ENCODE results near the gene PLEKHF1.
"Not testable (repeated sequence)": the region's sequence is repeated elsewhere in the genome, so short reads cannot be mapped to it uniquely, and the experiment has no call there.

Gene PLEKHF1, protein sequence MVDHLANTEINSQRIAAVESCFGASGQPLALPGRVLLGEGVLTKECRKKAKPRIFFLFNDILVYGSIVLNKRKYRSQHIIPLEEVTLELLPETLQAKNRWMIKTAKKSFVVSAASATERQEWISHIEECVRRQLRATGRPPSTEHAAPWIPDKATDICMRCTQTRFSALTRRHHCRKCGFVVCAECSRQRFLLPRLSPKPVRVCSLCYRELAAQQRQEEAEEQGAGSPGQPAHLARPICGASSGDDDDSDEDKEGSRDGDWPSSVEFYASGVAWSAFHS

DNA sequence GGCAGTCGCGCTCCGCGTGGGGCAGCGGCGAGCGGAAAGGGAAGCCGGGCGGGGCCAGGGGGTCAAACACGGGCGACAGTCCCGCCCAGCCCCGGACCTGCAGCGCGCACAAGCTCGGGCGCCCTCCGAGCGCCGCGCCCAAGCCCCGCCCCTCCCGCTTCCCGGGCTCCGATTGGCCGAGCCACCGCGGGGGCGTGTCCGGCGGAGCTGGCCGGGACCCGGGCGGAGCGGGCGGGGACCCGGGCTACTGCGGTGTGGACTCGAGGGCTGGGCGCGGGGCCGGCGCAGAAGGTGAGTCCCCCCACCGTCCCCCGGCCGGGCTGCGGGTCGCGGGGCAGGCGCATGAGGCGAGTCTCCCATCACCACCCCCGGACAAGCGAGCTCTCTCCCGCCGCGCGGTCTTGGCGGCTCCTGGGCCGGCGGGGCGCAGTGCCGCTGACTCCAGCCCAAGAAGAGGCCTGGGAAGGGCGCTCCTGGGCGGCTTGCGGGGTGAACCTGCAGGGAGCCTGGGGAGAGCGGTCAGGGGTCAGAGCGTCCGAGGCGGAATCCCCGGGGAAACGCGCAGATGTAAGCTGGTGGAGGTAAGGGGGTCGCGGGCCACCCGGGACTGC, at the start of gene PLEKHF1:
PLEKHF1 (plus strand) TSS at position 247 of the 611 bp plus-strand sequence. CDS start 8,379 bp downstream, outside the sequence.
- peak; percentile 81 for DNase-seq

DNA sequence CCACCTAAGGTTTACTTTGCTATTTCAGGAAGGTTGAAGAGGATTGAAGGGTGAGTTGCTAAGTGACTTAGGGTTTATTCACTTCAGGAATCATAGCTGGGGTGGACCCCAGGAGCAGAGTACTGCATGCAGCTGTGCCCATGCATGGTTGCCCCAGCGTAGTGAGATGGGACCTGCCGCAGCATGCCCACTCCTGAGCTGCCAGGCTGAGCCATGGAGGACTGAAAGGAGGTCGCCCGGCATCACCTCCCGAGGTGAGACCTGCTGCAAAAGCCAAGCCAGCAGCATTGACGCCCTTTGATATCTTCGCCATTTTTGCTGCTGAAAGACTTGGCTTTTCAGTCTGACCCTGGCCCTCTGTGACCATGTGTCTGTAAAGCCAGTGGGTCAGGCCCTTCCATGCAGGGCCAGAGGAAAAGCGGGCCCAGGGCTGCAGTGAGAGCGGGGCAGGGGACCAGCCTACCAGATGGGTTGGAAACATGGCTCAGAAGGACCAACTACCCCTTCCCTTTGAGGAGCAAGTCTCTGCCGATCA, 49.3 kb upstream of the PLEKHF1 start:
- DNase-seq = no peak

DNA sequence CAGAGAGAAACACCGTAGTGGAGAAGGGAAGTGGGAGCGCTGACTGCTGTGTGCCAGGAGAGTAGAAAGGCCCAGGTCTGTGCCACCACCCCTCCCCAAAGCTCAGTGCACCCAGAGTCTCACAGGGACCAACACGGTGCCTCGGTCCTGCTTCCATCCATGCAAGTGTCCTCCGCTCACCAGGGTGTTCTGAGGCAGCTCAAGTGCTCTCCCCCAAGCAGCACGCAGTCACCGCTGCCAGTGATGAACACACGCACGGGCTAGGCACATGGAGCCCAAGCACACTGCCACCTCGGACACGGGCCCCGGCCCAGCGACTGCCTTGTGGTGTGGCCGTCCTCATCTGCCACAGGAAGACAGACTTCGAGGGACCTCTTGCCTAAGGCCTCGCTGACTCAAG, 48.7 kb upstream of the PLEKHF1 start:
- no peak for DNase-seq

DNA sequence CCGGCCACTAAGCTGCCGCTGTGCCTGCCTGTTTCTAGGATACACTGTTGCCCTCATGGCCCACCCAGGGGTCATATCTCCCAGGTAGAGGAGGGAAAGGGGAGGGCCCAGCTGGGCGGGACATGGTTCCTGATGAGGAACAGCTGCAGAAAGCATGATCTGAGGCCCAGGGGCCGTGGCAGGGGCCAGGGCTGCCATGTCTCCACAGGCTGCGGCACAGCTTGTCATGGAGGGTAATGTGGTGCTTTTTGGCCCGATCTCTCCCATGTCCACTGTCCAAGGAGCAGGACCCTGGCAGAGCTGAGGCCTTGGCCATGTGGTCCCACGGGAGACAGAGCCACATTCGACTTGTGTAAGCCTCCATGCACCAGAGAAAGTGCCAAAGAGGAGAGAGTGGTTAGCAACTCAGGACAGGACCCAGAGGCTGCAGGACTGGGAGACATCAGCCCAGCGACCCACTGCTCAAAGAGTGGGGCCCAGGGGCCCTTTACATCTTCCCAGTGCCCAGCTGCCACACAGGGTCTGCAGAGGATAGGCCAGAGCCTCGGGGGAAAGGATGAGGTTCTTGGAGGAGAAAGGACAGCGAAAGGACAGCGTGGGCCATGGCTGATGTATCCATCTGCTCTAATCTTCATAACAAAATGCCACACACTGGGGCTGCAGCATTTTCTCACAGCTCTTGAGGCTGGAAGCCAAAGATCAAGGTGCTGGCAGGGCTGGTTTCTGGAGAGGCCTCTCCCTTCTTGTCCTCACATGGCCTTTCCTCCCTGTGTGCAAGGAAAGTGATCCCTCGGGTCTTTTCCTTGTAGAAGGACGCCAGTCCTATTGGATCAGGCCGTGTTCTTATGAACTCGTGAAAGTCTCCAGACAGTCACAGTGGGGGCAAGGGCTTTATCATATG, 47.6 kb upstream of the PLEKHF1 start:
- no peak for DNase-seq

DNA sequence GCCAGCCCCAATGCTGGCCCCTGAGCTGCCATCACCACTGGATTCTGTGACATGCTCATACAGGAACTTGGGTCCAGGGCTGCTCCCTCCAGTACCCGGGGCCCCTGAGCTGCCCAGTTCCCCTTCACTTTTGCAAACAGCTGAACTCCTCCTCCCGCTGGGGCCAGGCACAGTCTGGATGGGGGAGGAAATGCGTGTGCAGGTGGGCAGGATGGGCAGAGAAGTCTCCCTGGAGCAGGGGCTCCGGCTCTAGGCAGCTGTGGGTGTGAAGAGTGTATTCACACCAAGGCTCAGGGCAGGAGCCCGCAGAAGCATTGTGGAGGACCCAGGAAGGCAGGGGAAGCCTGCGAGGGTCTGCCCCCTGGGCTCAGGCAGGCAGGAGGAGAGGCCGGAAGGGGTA, 46.8 kb upstream of the PLEKHF1 start:
- DNase-seq = no peak

DNA sequence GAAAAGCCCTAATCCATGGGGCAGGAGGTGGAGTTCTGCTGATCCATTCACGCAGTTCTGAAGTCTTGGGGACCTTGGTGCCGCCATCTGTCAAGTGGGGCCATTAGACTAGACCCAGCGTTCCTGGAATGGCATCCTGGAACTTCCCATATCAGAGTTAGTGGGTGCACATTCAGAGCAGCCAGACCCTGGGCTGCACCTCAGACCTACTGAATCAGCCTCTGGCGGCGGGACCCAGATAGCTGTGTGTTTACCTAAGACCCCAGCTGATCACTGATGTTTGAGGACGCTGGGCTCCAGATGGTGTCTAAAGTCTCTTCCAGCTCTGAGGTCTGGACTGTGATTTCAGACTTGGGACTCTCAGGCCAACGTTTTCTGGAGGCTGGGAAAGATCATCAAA, 46.4 kb upstream of the PLEKHF1 start:
- DNase-seq = no peak

DNA sequence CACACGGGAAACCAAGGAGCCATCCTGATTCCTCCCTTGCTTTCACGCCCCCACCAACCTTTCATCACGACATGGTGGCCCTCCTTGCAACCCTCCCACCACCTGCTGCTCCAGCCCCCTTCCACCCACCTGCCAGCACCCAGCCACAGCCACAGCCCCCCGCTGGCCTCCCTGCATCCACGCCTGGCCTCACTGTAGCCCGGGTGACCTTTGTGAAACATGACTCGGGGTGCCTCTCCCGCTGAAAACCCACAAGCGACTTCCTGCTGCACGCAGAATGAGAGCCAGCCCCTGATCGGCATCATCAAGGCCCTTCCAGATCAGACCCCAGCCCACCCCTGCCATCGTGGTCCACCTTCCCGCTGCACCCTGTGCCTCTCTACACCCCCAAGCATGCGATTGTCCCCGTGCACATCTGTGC, 44.3 kb upstream of the PLEKHF1 start:
- DNase-seq = no peak

DNA sequence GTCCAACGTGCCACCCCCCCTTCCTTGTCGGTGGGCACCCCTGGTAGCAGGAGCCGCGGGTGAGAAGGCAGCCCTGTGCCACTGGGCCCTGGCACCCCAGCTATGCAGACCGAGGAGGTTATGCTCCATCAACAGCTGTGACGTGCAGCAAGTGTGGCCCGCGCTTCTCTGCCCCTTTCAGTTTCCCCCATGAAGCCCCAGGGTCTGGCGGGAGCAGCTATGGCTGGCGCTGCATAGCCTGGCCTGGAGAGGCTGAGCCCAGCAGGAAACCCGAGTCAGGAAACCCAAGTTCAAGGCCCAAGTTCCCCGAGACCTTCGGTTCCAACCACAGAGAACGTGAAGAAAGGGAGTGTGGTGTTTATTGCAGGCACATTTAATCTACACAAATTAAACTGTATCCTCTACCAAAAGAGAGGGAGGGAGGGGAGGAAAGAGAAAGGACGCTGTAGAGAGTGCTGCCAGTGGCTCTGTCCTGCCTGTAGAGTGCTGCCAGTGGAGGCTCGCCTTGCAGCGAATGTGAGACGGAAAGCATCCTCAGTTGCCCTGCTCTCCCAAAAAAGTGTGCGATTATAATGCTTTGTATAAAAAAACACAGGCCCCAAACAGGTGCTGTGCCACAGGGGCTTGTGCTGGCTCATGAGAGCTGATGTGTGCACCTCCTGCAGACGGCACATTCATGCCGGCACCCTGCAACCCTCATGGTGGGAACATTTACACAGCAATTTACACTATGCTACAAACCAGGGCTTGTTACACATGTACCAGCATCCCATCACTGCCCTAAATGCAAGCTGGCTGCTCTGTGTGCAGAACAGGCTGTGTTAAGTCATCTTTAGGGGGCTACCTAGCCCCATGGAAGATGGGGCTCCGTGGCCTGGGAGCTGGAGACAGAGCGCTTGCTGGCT, 42.8 kb upstream of the PLEKHF1 start:
- DNase-seq = peak; percentile 11

DNA sequence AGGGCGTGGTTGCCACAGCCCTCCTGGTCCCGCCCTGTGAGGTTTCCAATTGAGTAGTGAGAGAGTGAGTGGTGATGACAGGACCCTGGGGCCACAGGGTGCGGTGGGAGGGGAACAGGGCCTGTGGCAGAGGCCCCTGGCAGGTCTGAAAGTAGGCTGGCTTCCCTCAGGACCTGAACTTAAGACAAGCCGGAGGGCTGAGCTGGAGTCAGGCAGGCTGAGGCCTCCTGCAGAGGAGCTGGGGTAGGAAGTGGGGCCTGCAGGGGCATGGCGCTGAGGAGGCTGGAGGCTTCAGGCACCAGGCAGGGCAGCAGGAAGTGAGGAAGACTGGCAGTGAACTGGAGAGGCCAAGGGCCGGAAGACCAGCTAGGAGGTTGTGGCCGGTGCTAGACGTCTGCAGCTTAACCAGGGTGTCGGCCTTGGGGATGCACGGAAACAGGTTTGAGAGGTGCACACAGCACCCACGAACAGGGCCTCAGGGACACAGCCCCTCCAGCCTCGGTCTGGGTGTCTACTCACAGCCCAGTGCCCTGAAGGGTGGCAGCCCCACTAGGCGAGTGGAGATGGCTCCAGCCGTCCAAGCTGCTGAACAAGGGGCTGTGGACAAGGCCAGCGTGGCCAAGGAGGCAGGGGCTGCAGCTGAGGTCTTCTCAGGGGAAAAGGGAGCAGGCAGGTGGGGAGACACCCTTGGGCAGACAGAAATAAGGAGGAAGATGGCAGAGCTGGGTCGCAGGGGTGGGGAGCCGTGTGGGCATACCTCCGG, 41.4 kb upstream of the PLEKHF1 start:
- peak; percentile 7 for DNase-seq

DNA sequence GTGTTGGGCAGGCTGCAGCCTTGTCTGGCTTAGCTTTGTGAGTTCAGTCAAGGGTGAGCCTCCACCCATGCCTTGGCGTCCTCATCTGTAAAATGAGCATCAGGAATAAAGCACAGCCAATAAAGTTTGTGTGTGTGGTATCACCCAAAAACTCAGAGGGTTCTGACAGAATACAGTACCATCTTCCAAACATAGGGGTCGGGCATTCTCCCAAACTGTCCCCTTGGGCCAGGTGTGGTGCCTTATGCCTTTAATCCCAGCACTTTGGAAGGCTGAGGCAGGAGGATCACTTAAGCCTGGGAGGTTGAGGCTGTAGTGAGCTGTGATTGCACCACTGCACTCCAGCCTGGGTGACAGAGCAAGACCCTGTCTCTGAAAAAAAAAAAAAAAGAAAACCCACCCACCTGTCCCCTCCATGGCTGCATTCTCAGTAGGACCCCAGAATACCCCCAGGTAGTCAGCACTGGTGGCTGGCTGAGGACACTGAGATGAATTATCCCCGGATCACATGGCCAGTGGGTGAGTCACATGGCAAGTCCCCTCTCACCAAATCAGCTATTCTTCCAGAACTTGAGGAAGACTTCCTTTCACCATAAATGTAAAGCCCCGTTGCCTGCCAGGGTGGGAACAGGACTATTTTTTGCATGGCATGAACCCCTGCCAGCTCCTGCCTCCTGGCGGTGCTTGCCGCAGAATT, 40.6 kb upstream of the PLEKHF1 start:
- no peak for DNase-seq

DNA sequence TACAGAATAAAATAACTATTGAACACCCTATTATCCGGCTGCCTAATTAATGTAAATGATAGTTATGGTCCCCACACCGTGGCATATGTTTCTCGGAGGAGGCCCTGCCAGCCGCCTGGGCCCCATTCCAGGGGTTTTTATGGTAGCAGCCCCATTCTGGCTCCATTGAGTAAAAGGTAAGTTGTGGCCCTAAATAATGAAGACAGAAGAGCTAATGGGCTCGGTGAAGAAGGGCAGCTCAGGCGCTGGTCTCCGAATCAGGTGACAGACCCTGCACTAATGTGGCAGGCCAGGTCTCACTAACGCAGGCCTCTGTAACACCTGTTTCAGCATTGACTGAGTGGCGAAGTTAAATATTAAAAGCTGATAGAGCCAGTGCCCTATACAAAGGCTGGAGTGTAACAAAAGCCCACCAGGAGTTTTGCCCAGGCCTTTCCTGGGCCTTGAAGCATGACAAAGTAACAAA, 40.0 kb upstream of the PLEKHF1 start:
- no peak for DNase-seq

DNA sequence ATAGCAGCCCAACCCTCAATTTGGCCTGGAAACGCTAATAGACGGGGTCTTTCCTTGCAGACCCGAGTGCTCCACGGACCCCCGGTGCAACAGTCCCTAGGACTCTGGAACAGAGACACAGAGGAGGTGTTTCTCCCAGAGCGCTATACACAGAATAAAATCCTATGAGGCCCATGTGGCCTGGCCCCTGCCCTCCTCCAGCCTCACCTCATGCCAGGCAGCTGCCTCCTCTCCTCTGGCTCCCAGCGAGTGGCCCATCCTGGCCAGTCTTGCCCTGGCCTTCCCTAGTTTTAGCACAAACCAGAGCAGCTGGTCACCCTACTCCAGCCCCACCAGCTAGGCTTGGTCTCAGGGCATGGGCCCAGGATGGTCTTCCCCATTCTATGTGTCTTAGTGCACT, 38.9 kb upstream of the PLEKHF1 start:
- DNase-seq = no peak

DNA sequence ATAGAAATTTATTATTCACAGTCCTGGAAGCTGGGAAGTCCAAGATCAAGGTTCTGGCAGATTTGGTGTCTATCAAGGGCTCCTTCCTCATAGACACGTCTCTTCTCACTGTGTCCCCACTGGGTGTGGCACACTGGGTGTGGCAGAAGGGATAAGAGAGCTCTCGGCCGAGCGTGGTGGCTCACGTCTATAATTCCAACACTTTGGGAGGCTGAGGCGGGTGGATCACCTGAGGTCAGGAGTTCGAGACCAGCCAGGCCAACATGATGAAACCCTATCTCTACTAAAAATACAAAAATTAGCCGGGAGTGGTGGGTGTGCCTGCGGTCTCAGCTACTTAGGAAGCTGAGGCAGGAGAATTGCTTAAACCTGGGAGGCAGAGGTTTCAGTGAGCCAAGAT, 38.4 kb upstream of the PLEKHF1 start:
- not testable (repeated sequence) for DNase-seq

DNA sequence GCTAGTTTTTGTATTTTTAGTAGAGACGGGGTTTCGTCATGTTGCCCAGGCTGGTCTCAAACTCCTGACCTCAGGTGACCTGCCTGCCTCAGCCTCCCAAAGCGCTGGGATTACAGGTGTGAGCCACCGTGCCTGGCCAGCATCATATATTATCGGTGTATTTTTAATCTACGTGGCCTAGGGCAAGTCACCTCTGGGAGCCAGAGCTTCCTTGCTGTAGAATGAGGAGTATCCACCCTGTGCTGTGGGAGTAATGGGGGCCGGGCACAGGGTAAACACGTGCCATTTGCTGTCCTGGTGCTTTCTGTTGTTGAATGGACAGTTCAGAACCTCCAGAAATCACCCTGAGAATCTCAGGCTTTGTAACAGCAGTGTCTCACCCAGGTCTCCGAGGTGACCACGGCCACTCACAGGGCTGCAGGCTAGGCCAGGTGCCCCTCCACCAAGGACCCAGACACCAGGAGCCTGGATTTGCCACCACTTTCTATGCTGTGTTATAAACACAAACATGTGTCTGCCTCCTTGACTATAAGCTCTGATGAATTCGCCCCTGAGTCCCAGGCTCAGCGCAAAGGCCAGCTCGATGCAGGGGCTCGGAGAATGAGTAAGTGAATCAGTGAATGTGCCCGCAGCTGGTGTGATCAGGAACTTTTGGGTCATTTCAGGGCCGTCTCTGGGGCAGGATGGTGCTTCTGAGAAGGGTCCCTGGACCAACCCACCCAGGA, 36.4 kb upstream of the PLEKHF1 start:
- DNase-seq = no peak

DNA sequence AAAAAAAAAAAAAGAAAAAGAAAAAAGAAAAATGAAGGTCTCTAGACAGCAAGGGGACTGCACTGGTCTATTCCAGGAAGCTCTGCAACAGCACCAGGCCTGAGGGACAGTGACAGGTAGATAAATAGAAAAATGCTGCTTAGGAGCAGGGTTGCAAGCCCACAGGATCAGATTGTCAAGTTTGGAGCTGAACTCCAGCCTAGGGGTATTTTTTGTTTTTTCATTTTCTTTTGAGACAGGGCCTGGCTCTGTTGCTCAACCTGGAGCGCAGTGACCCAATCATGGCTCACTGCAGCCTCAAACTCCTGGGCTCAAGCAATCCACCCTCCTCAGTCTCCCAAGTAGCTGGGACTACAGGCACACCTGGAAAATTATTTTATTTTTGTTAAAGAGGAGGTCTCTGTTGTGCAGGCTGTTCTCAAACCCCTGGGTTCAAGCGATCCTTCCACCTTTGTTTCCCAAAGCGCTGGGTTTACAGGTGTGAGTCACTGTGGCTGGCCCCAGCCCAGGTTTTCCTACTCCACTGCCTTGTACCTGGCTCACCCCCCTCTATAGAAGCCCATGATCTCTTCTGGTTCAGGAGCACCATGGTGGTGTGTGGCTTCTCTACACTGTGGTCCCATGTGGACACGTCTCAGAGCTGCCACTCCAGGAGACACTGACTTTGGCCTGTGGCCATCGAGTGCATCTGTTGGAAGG, 35.3 kb upstream of the PLEKHF1 start:
- DNase-seq = no peak

DNA sequence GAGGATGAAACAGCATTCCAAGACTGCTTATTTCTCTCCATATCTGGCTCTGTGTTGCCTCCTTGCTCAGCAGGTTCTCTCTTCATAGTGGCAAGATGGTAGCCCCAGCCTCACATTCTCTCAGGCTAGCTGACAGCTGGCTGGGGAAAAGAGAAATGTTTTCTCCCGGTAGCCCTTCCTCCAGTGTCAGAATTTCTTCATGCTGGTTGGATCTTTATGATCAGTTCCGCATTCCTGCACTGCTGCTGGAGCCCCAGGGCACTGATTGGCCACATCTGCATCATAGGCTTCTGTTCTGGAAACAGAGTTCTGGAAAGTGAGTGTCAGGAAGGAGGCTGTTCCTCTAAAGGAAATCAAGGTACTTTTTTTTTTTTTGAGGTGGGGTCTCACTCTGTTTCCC, 34.6 kb upstream of the PLEKHF1 start:
- no peak for DNase-seq

DNA sequence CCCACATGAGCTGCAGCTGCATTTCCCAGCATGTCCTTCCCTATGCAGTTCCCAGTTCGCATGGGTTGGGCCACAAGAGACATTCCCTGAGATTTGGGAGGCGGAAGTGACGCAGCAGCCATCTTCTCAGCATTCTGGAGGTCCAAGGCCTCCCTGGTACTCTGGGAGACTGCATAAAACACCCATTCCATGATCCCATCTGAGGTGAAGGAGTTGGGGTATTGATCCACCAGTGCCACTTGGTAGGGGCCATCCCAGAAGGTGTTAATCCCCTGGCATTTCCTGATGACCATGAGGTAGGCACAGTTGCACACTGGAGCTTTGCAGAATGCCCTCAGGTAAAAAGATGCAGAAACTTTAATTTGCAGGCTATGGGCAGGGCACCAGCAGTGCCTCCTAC, 33.8 kb upstream of the PLEKHF1 start:
- DNase-seq = no peak

DNA sequence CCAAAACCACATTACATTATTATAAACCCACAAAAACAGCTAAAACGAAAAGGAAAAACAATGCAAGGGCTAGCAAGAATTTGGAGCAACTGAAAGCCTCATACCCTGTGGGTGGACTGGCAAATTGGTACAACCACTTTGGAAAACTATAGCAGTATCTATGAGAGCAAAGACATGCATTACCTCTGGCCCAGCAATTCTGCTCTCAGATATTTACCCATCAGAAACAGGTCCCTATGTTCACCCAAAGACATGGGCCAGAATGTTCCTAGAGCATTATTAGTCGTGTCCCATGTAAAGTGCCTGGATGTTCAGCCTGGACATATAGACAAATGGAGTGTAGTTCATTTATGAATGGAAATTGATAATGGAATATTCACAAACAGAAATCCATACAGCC, 31.3 kb upstream of the PLEKHF1 start:
- DNase-seq = no peak

DNA sequence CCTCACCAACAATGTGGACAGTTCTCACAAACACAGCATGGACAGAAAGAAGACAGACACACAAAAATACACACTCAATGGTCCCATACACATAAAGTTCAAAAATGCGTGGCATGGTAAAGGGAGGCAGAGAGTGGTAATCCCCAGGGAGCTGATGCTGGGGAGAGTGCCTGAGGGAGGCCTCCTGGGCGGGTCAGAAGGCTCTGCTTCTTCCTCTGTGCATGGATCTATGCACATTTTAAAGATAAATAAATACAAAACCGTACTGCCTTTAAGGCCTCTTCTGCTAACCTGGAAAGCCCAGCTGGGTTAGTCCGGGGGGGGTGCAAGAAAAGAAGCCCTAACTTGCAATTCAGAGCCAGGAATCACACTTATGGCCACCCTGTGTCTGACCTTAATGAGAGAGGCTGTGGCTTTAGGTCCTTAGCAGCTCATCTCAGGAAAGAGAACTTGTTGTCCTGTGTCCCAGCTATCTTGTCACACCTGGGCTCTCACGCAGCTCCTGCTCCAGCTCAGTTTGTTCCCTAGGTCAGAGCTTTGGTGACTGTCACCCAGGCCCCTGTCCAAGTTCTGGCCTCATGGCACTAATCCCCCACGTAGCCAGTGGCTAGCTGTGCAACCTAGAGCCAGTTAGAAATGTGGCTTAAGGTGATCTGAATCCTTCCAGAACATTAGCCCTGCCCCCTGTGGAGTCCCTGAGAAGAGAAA, 30.7 kb upstream of the PLEKHF1 start:
- no peak for DNase-seq
